Heart left ventricle (tissue), 16 donors: ENCODE results near the gene DDX31. TPM values are rescaled to one million over a fixed set of nuclear protein-coding genes. Genes with fewer than 3 reads are reported as not detected.

Experiments used
- ATAC-seq, 4 donors: fragments of 200-7000 bp; cut with Tn5 transposase; one replicate each; pipeline ENCODE4 v1.9.1; 2020 to 2022; ENCODE audit warnings: moderate library complexity in 4 of 4, mild to moderate bottlenecking in 3 of 4, moderate number of reproducible peaks in 1 of 4
- DNase-seq, 5 donors: peaks; one replicate each; pipeline ENCODE4 v3.0.0-alpha.2; 2020
- H3K27ac ChIP-seq, 12 donors: fragments of 200-600 bp; sonication (generic) in 4 of 12; one replicate each; pipeline versions ENCODE4 v1.5.0 to v1.8.0; 2016 to 2022; ENCODE audit warnings: mild to moderate bottlenecking in 2 of 12
- H3K27me3 ChIP-seq, 9 donors: fragments of 200-600 bp; sonication (generic) in 2 of 9; one replicate each; pipeline versions ENCODE4 v1.5.1 to v1.8.0; 2016 to 2022; ENCODE audit warnings: mild to moderate bottlenecking in 3 of 9
- H3K36me3 ChIP-seq, 9 donors: fragments of 200-600 bp; sonication (generic) in 2 of 9; one replicate each; pipeline versions ENCODE4 v1.5.0 to v1.8.0; 2018 to 2022; ENCODE audit warnings: mild to moderate bottlenecking in 2 of 9
- H3K4me1 ChIP-seq, 12 donors: fragments of 200-600 bp; sonication (generic) in 4 of 12; one replicate each; pipeline versions ENCODE4 v1.5.0 to v1.8.0; 2016 to 2022; ENCODE audit warnings: mild to moderate bottlenecking in 3 of 12
- H3K4me3 ChIP-seq, 12 donors: fragments of 200-600 bp; sonication (generic) in 4 of 12; one replicate each; pipeline versions ENCODE4 v1.5.0 to v1.8.0; 2017 to 2022; ENCODE audit warnings: mild to moderate bottlenecking in 9 of 12, moderate library complexity in 4 of 12
- H3K9me3 ChIP-seq, 12 donors: fragments of 200-600 bp; sonication (generic) in 4 of 12; one replicate each; pipeline versions ENCODE4 v1.5.0 to v1.8.0; 2016 to 2022; ENCODE audit warnings: mild to moderate bottlenecking in 1 of 12
- POLR2A ChIP-seq, 2 donors: fragments of 450-650 bp; IDR thresholded peaks; one replicate each; pipeline ENCODE4 v1.6.1; 2017; ENCODE audit warnings: antibody characterized with exemption in 2 of 2, mild to moderate bottlenecking in 2 of 2, moderate library complexity in 2 of 2
- WGBS, 4 donors: extraction: QIAGEN DNeasy Blood & Tissue Kit in 2 of 4; methylation state at CpG; one replicate each; pipeline versions ENCODE4 v1.1.5 to v1.1.7; 2013 to 2018; 5-methylcytosine and 5-hydroxymethylcytosine counted together
- intact Hi-C, 10 donors: fragments of 100-400 bp; cut with DNase I; formaldehyde crosslinking; loops; one replicate each; pipeline versions ENCODE4 v1.11.1 to v1.14.2; 2022
- polyA plus RNA-seq, 2 donors: library from polyadenylated mRNA; stranded (reverse); fragments of 200-250 nt; gene quantifications; one replicate each; pipeline ENCODE4 v1.2.3, GENCODE V29; 2013
- total RNA-seq, 9 donors: library from RNA; depleted of rRNA in 2 of 9; stranded (reverse); fragments of >200 nt in 2 of 9; fragmentation: NEBNext Ultra II Directional in 3 of 9; extraction: Animal tissue kit (Norgen Biotek cat#: 25700) in 3 of 9; gene quantifications; one replicate each; pipeline versions ENCODE4 v1.1.0 to v1.2.4, GENCODE V29; 2016 to 2023
- TF ChIP-seq, protein P1 (sequence below), 12 donors: fragments of 200-600 bp; sonication (generic) in 4 of 12; IDR thresholded peaks; one replicate each; pipeline versions ENCODE4 v1.5.0 to v1.8.0; 2018 to 2022; ENCODE audit warnings: antibody characterized with exemption in 12 of 12, mild to moderate bottlenecking in 5 of 12
- donor health status: ischemic (EF 13 %, LVEDD 7.1; RV severe dilation, severe dysfunction).
- donor health status: healthy with polysubstance abuse.
- donor health status: DM: no; HTN: yes; CAD: no.
- donor health status: DM: no; HTN: no; CAD: no.
- donor health status: ischemic (EF 25% LVEDD 6.9; RV normal size, moderate dysfunction).
- donor health status: ischemic (EF 25% LVEDD 5.7; RV mildly dilated, moderate dysfunction).
- donor health status: healthy.
- donor health status: DM: yes; HTN: yes; CAD: no.
- donor health status: ischemic (EF 35%, LVEDD 5.7; RV mildly dilated, moderate dysfunction).
- donor health status: nonischemic (EF 11% LVEDD 7.7; RV severe dilation, severe dysfunction).
- donor health status: DM: yes; HTN: yes; CAD: no.
- donor health status: PGD.
- donor health status: ischemic (EF 29% LVEDD 5.4; RV normal size, mild dysfunction).
- donor health status: nonischemic (EF 23%, LVEDD 6.1; RV moderate dilation, normal function).

DDX31 gene
- total and polyA plus RNA-seq, 11 donors = 2.4 to 7.0 (median 5.1) TPM

GRCh38 chr9:132683873-132684272 lies 14.1 kb upstream of the DDX31 start:
- TF ChIP-seq POLR2A (IDR thresholded peaks at IDR 0.05) = no peak
- TF ChIP-seq, protein P1, sequence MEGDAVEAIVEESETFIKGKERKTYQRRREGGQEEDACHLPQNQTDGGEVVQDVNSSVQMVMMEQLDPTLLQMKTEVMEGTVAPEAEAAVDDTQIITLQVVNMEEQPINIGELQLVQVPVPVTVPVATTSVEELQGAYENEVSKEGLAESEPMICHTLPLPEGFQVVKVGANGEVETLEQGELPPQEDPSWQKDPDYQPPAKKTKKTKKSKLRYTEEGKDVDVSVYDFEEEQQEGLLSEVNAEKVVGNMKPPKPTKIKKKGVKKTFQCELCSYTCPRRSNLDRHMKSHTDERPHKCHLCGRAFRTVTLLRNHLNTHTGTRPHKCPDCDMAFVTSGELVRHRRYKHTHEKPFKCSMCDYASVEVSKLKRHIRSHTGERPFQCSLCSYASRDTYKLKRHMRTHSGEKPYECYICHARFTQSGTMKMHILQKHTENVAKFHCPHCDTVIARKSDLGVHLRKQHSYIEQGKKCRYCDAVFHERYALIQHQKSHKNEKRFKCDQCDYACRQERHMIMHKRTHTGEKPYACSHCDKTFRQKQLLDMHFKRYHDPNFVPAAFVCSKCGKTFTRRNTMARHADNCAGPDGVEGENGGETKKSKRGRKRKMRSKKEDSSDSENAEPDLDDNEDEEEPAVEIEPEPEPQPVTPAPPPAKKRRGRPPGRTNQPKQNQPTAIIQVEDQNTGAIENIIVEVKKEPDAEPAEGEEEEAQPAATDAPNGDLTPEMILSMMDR (IDR thresholded peaks at IDR 0.05) = no peak
- Histone ChIP-seq H3K27me3 (no peaks in the 10 kb centered on the region), H3K27ac (no peak overlapping the region), H3K9me3 (no peaks in the 10 kb centered on the region), H3K4me3 (no peak overlapping the region), H3K36me3 (peaks cover 0 to 87% (median 74%) of the 10 kb centered on the region in 9 donors), H3K4me1 (peaks cover 0 to 8% (median 0%) of the 10 kb centered on the region in 12 donors)
- intact Hi-C loops = no loop called here
- no peak for DNase-seq
- WGBS, 4 donors = 48 to 56% (median 52%) methylated on average over 1 of the region's 1 CpG
- ATAC-seq = peak; percentile 31 to 45 (median 33)

- intact Hi-C loops = no loop called here
Measured at GRCh38 chr9:132681561-132681960, 11.8 kb upstream of the DDX31 start.

DNA sequence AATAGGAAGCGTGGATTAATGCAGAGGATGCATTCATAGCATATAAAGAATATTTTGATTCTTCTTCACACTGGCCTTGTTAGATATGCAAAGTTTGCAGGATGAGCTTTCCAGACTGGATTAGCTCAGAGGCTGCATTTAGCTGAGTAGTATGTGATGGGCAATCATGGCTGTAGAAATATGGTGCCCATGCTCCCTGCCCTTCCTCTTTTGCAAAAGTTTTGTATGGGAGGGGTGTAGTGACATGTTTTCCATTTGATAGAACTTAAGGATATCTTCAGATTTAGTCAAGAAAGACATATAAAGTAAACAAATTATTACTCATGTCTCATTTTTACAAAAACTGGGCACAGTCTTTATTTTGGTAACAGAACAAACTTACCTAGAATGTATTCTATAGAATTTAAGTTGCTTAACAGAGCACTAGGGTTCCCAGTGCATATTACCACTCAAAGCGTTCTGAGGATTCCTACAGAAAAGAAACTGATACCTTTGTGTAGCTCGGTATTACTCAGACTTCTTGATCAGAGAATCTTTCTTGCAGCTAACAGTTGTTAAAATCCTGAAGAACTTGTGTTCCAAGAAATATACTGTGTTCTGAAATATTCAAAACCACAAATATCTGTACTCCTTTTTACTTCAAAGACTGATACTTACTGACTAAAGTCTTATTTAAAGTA lies 10.3 kb upstream of the DDX31 start:
- H3K36me3 ChIP-seq = peaks cover 0 to 61% (median 48%) of the 10 kb centered on the region in 9 donors
- intact Hi-C loops = loop anchor here in 2 of 10 donors (10.0 kb wide), 2 partner anchors 115 to 265 kb away; partner anchors contain the start of gene CFAP77 (in 1 of the 2)

More at GRCh38 chr9:132681561-132681960, 11.8 kb upstream of the DDX31 start:
- no peak overlapping the region for H3K27ac ChIP-seq
- TF ChIP-seq POLR2A (IDR thresholded peaks at IDR 0.05) = no peak
- TF ChIP-seq, protein P1 (IDR thresholded peaks at IDR 0.05) = no peak
- no peaks in the 10 kb centered on the region for H3K9me3 ChIP-seq
- H3K4me1 ChIP-seq = peaks cover 0 to 8% (median 0%) of the 10 kb centered on the region in 12 donors
- DNase-seq (no peak), ATAC-seq (no peak)
- H3K27me3 ChIP-seq = no peaks in the 10 kb centered on the region
- no peak overlapping the region for H3K4me3 ChIP-seq
- 73 to 89% (median 83%) methylated on average over 5 of the region's 5 CpGs for WGBS, 4 donors
- H3K36me3 ChIP-seq = peaks cover 0 to 75% (median 63%) of the 10 kb centered on the region in 9 donors

DNA sequence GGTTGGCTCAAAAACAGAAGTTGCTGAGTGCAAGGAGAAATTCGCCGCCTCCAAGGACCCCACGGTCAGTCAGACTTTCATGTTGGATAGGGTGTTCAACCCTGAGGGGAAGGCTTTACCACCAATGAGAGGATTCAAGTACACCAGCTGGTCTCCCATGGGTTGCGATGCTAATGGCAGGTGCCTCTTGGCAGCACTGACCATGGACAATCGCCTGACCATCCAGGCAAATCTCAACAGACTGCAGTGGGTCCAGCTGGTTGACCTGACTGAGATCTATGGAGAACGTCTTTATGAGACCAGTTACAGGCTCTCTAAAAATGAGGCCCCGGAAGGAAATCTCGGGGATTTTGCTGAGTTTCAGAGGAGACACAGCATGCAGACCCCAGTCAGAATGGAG lies 8.2 kb upstream of the DDX31 start:
- DNase-seq (no peak), ATAC-seq (no peak)
- no peak overlapping the region for H3K4me3 ChIP-seq
- H3K4me1 ChIP-seq = peaks cover 0 to 12% (median 4%) of the 10 kb centered on the region in 12 donors
- intact Hi-C loops = loop anchor here in 2 of 10 donors (10.0 kb wide), 2 partner anchors 117 to 263 kb away; partner anchors contain the start of gene CFAP77 (in 1 of the 2)
- no peaks in the 10 kb centered on the region for H3K9me3 ChIP-seq
- TF ChIP-seq, protein P1 (IDR thresholded peaks at IDR 0.05) = no peak
- TF ChIP-seq POLR2A (IDR thresholded peaks at IDR 0.05) = no peak
- H3K36me3 ChIP-seq = peaks cover 0 to 40% (median 30%) of the 10 kb centered on the region in 9 donors
- 92 to 96% (median 96%) methylated on average over 7 to 8 of the region's 8 CpGs for WGBS, 4 donors
- H3K27me3 ChIP-seq = no peaks in the 10 kb centered on the region
- no peak overlapping the region for H3K27ac ChIP-seq

More for the DNA sequence above, 10.3 kb upstream of the DDX31 start:
- Histone ChIP-seq H3K9me3 (no peaks in the 10 kb centered on the region), H3K4me3 (no peak overlapping the region), H3K4me1 (peaks cover 0 to 14% (median 0%) of the 10 kb centered on the region in 12 donors), H3K27ac (no peak overlapping the region), H3K27me3 (no peaks in the 10 kb centered on the region)
- TF ChIP-seq, protein P1 (IDR thresholded peaks at IDR 0.05) = no peak
- no peak for TF ChIP-seq POLR2A (IDR thresholded peaks at IDR 0.05)
- 61 to 87% (median 74%) methylated on average over 3 of the region's 3 CpGs for WGBS, 4 donors
- no peak for ATAC-seq
- DNase-seq = no peak
